Ascending aorta (tissue), 2 donors: ENCODE measurements around the gene C1QC. TPM values are rescaled to one million over a fixed set of nuclear protein-coding genes. Genes with fewer than 3 reads are reported as not detected.

Experiments used
- DNase-seq, 2 donors: peaks; one replicate each; pipeline ENCODE4 v3.0.0-alpha.2; 2019; ENCODE audit warnings: low spot score in 2 of 2
- H3K27ac ChIP-seq, 2 donors: fragments of 200-600 bp; sonication (generic); one replicate each; pipeline ENCODE4 v1.5.1; 2016 to 2017; ENCODE audit warnings: mild to moderate bottlenecking in 1 of 2
- H3K27me3 ChIP-seq: fragments of 200-600 bp; sonication (generic); one replicate; pipeline ENCODE4 v1.5.1; 2017
- H3K36me3 ChIP-seq, 2 donors: fragments of 200-600 bp; sonication (generic); one replicate each; pipeline ENCODE4 v1.5.1; 2016
- H3K4me1 ChIP-seq, 2 donors: fragments of 200-600 bp; sonication (generic); one replicate each; pipeline ENCODE4 v1.5.1; 2016 to 2017; ENCODE audit warnings: mild to moderate bottlenecking in 1 of 2
- H3K4me3 ChIP-seq, 2 donors: fragments of 200-600 bp; sonication (generic); one replicate each; pipeline ENCODE4 v1.5.1; 2016 to 2017; ENCODE audit warnings: mild to moderate bottlenecking in 1 of 2
- H3K9me3 ChIP-seq, 2 donors: fragments of 200-600 bp; sonication (generic); one replicate each; pipeline ENCODE4 v1.5.1; 2016
- intact Hi-C: fragments of 100-400 bp; cut with DNase I; formaldehyde crosslinking; loops from one replicate; pipeline ENCODE4 v1.15.1; 2023
- total RNA-seq: library from RNA; depleted of rRNA; stranded (reverse); fragments of >200 nt; gene quantifications from one replicate; pipeline ENCODE4 v1.1.0, GENCODE V29; 2016
- TF ChIP-seq, protein P1 (sequence below), 3 experiments: fragments of 200-600 bp in 2 of 3; fragments of 450-650 bp in 1 of 3; sonication (generic) in 2 of 3; IDR thresholded peaks; one replicate each; pipeline ENCODE4 v1.5.1; 2016 to 2019; ENCODE audit warnings: antibody characterized with exemption in 3 of 3, mild to moderate bottlenecking in 1 of 3, moderate library complexity in 1 of 3

The C1QC gene
- total RNA-seq, 1 donor from 2014 or later = 350 TPM

GRCh38 chr1:22607154-22607553, 36.3 kb upstream of the C1QC start:
- H3K4me3 ChIP-seq = no peak overlapping the region
- H3K27ac ChIP-seq = no peak overlapping the region
- H3K9me3 ChIP-seq = no peaks in the 10 kb centered on the region
- no peaks in the 10 kb centered on the region for H3K4me1 ChIP-seq
- no peaks in the 10 kb centered on the region for H3K27me3 ChIP-seq
- TF ChIP-seq, protein P1, sequence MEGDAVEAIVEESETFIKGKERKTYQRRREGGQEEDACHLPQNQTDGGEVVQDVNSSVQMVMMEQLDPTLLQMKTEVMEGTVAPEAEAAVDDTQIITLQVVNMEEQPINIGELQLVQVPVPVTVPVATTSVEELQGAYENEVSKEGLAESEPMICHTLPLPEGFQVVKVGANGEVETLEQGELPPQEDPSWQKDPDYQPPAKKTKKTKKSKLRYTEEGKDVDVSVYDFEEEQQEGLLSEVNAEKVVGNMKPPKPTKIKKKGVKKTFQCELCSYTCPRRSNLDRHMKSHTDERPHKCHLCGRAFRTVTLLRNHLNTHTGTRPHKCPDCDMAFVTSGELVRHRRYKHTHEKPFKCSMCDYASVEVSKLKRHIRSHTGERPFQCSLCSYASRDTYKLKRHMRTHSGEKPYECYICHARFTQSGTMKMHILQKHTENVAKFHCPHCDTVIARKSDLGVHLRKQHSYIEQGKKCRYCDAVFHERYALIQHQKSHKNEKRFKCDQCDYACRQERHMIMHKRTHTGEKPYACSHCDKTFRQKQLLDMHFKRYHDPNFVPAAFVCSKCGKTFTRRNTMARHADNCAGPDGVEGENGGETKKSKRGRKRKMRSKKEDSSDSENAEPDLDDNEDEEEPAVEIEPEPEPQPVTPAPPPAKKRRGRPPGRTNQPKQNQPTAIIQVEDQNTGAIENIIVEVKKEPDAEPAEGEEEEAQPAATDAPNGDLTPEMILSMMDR (IDR thresholded peaks at IDR 0.05) = no peak
- H3K36me3 ChIP-seq = no peaks in the 10 kb centered on the region
- DNase-seq = no peak
- intact Hi-C loops = no loop called here

DNA sequence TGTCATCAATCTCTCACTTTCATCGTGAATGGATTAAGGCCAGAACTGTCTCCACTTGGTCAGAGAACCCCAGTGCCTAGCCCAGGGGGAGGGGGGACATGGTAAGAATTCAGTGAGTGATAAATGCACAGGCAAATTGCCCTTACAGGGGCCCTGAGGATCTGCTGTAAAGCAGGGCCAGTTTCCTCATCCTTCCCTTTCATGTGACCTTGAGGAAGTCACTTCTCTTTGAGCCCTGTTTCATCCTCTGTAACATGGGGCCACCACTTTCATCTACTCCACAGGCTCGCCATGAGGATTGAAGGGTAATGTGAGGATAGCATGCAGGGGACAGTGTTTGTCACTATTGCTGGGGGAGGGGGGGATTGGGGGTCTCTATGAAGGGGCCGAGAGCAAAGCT, 35.1 kb upstream of the C1QC start:
- Histone ChIP-seq H3K27ac (no peak overlapping the region), H3K4me1 (no peaks in the 10 kb centered on the region), H3K36me3 (no peaks in the 10 kb centered on the region), H3K9me3 (no peaks in the 10 kb centered on the region), H3K4me3 (no peak overlapping the region), H3K27me3 (no peaks in the 10 kb centered on the region)
- TF ChIP-seq, protein P1 (IDR thresholded peaks at IDR 0.05) = no peak
- DNase-seq = no peak
- intact Hi-C loops = no loop called here

DNA sequence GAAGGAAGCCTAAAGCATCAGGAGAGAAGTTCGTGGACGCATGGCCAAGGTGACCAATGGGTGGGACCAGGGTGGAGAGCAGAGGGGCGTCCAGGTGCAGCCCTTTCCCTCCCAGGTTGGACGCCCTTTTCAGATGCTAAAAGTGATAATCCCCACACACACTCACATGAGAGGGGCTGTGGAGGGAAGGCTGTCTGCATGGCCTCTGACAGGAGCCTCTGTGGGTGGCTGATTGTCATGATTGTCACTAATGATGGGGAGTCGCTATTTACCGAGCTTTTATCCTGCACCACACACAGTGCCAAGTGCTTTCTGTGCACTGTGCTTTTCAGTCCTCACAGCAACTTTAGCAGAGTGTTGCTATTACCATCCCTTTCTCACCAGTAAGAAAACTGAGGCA, 34.1 kb upstream of the C1QC start:
- H3K27ac ChIP-seq = no peak overlapping the region
- DNase-seq = no peak
- H3K4me1 ChIP-seq = no peaks in the 10 kb centered on the region
- intact Hi-C loops = no loop called here
- no peaks in the 10 kb centered on the region for H3K9me3 ChIP-seq
- TF ChIP-seq, protein P1 (IDR thresholded peaks at IDR 0.05) = no peak
- no peak overlapping the region for H3K4me3 ChIP-seq
- no peaks in the 10 kb centered on the region for H3K27me3 ChIP-seq
- no peaks in the 10 kb centered on the region for H3K36me3 ChIP-seq

- no peak overlapping the region for H3K4me3 ChIP-seq
- H3K27me3 ChIP-seq = no peaks in the 10 kb centered on the region
- H3K36me3 ChIP-seq = no peaks in the 10 kb centered on the region
- intact Hi-C loops = no loop called here
- no peaks in the 10 kb centered on the region for H3K9me3 ChIP-seq
- TF ChIP-seq, protein P1 (IDR thresholded peaks at IDR 0.05) = no peak
- DNase-seq = no peak
- H3K4me1 ChIP-seq = no peaks in the 10 kb centered on the region
- no peak overlapping the region for H3K27ac ChIP-seq
Observed at GRCh38 chr1:22611530-22611947, 31.9 kb upstream of the C1QC start.

- intact Hi-C loops = no loop called here
- no peak for DNase-seq
- no peak overlapping the region for H3K27ac ChIP-seq
- no peak overlapping the region for H3K4me3 ChIP-seq
- no peaks in the 10 kb centered on the region for H3K36me3 ChIP-seq
- TF ChIP-seq, protein P1 (IDR thresholded peaks at IDR 0.05) = no peak
- no peaks in the 10 kb centered on the region for H3K9me3 ChIP-seq
- H3K27me3 ChIP-seq = no peaks in the 10 kb centered on the region
- no peaks in the 10 kb centered on the region for H3K4me1 ChIP-seq
Observed at GRCh38 chr1:22612671-22613571, 30.5 kb upstream of the C1QC start.
